ENCODE results near the gene RNF146. TPM values are rescaled to one million over a fixed set of nuclear protein-coding genes. Genes with fewer than 3 reads are reported as not detected.

Gene RNF146
- total and polyA plus RNA-seq, 9 donors: 39.2 to 66.9 (median 52.3) TPM

- no peaks in the 10 kb centered on the region for H3K27me3 ChIP-seq (ENCODE audit: control insufficient read depth, insufficient read depth, low read length)
- H3K4me1 ChIP-seq (ENCODE audit: control insufficient read depth, insufficient read depth, low read length): no peaks in the 10 kb centered on the region
- H3K9me3 ChIP-seq (replicated peaks; ENCODE audit: control insufficient read depth, low read depth, low read length): no peaks in the 10 kb centered on the region
- H3K4me3 ChIP-seq (ENCODE audit: low read length): no peak overlapping the region
- no peaks in the 10 kb centered on the region for H3K36me3 ChIP-seq (ENCODE audit: control insufficient read depth, insufficient read depth, low read length)
- H3K27ac ChIP-seq (ENCODE audit: low read length): no peak overlapping the region
- no peak for DNase-seq
- WGBS (ENCODE audit: insufficient coverage): no CpG with 5 or more reads among the region's 1 CpG
Observed at GRCh38 chr6:127249621-127250020, 17.0 kb upstream of the RNF146 start.

- 97% methylated on average over 5 of the region's 6 CpGs for WGBS (ENCODE audit: insufficient coverage)
- Histone ChIP-seq H3K9me3 (replicated peaks; ENCODE audit: control insufficient read depth, low read depth, low read length) (no peaks in the 10 kb centered on the region), H3K4me1 (ENCODE audit: control insufficient read depth, insufficient read depth, low read length) (no peaks in the 10 kb centered on the region), H3K36me3 (ENCODE audit: control insufficient read depth, insufficient read depth, low read length) (no peaks in the 10 kb centered on the region), H3K27me3 (ENCODE audit: control insufficient read depth, insufficient read depth, low read length) (no peaks in the 10 kb centered on the region), H3K27ac (ENCODE audit: low read length) (no peak overlapping the region), H3K4me3 (ENCODE audit: low read length) (no peak overlapping the region)
- DNase-seq: no peak
Observed at GRCh38 chr6:127255286-127255685, 11.4 kb upstream of the RNF146 start.

GRCh38 chr6:127262896-127263295 lies 3.8 kb upstream of the RNF146 start:
- H3K27me3 ChIP-seq (ENCODE audit: control insufficient read depth, insufficient read depth, low read length): no peaks in the 10 kb centered on the region
- no peaks in the 10 kb centered on the region for H3K36me3 ChIP-seq (ENCODE audit: control insufficient read depth, insufficient read depth, low read length)
- DNase-seq: no peak
- no peaks in the 10 kb centered on the region for H3K4me1 ChIP-seq (ENCODE audit: control insufficient read depth, insufficient read depth, low read length)
- WGBS (ENCODE audit: insufficient coverage): no CpG with 5 or more reads among the region's 1 CpG
- no peaks in the 10 kb centered on the region for H3K9me3 ChIP-seq (replicated peaks; ENCODE audit: control insufficient read depth, low read depth, low read length)
- H3K27ac ChIP-seq (ENCODE audit: low read length): no peak overlapping the region
- no peak overlapping the region for H3K4me3 ChIP-seq (ENCODE audit: low read length)

- H3K36me3 ChIP-seq (ENCODE audit: control insufficient read depth, insufficient read depth, low read length): no peaks in the 10 kb centered on the region
Observed at GRCh38 chr6:127263481-127263880, 3.2 kb upstream of the RNF146 start.

DNA sequence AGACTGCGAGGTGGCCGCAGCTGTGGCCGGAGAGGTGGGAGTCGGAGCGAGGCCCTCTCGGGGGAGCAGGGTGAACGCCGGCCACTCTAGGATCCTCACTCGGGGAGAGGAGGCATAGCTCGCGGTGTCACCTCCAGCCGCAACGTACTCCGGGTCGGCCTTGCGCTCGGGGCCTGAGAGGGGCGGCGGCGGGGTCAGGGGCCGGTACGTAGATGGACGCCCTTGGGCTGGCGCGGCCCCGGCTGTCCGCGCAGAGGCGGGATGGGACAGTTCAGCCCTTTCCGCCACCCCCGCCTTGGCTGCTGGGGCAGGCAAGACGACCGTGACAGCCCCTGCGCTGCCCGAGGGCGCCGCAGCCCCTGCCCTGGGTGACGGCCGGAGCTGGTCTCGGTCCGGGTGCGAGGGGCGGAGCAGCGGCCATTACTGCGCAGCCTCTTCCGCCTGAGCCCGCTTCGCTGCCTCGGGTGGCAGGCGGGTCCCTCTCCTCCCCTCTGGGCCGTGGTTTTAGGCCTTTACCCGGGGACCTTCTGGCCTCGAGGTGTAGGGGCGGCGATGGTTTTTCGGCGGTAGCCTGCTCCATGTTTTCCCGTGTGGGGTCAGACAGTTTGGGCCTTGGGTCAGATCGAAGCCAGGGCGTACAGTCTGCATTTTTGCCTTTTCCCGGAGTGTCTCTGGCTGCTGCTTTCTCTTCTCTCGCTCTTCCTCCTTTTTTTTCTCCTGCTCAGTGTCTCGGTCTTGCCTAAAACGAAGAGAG lies 405 bp downstream of the RNF146 start:
- Histone ChIP-seq H3K27ac (ENCODE audit: low read length) (peak overlapping the region; percentile 99), H3K4me1 (ENCODE audit: control insufficient read depth, insufficient read depth, low read length) (no peaks in the 10 kb centered on the region), H3K4me3 (ENCODE audit: low read length) (peak overlapping the region; percentile 81), H3K27me3 (ENCODE audit: control insufficient read depth, insufficient read depth, low read length) (no peaks in the 10 kb centered on the region), H3K36me3 (ENCODE audit: control insufficient read depth, insufficient read depth, low read length) (no peaks in the 10 kb centered on the region), H3K9me3 (replicated peaks; ENCODE audit: control insufficient read depth, low read depth, low read length) (no peaks in the 10 kb centered on the region)
- peak; percentile 78 for DNase-seq
- 0% methylated on average over 64 of the region's 64 CpGs for WGBS (ENCODE audit: insufficient coverage)

More at GRCh38 chr6:127263481-127263880, 3.2 kb upstream of the RNF146 start:
- Histone ChIP-seq H3K4me3 (ENCODE audit: low read length) (no peak overlapping the region), H3K27me3 (ENCODE audit: control insufficient read depth, insufficient read depth, low read length) (no peaks in the 10 kb centered on the region), H3K9me3 (replicated peaks; ENCODE audit: control insufficient read depth, low read depth, low read length) (no peaks in the 10 kb centered on the region), H3K27ac (ENCODE audit: low read length) (no peak overlapping the region), H3K4me1 (ENCODE audit: control insufficient read depth, insufficient read depth, low read length) (no peaks in the 10 kb centered on the region)
- no CpG with 5 or more reads among the region's 4 CpGs for WGBS (ENCODE audit: insufficient coverage)
- DNase-seq: no peak

DNA sequence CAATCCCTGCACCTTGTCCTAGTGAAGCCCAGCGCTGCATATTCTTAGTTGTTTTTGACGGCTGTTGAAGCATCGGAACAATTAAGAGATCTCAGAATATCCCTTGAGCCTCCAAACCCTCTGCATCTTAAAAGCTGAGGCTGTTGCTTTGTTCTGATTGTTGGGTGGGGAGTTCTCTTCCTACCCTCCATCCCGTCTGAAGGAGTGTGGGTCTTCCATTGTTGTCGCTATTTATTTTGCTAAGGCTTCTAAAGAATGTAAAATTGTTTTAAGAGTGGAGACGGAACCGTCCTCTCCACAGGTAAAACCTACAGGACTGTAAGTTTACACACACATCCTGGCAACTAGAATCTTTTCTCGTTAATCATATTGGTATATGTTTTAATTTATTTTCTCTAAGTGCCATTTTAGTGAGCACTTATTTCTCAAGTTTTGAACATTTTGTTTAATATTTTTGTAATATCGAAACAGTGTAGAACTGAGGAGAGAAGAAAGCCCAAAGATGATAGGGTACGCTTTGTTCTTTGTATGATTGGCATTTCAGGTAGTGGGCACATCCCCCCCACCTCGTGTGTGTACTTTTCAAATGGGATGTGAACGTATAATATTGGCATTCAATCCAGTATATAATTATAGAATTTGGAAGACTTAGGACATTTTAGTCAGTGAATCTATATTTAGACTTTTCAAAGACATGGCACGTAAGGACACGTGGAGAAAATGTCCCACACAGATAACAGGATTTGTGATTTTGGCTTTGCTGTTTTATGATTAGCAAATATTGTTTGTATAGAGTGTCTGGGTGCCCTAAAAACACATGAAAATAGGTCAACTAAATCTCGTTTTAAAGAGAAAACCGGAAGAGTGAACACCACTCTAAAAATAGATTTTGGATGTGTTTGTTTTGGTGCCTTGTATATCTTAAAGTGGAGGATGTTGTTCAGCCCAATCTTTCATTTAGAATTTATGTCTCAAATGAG lies 1.3 kb downstream of the RNF146 start:
- H3K4me1 ChIP-seq (ENCODE audit: control insufficient read depth, insufficient read depth, low read length): no peaks in the 10 kb centered on the region
- no CpG with 5 or more reads among the region's 16 CpGs for WGBS (ENCODE audit: insufficient coverage)
- H3K27me3 ChIP-seq (ENCODE audit: control insufficient read depth, insufficient read depth, low read length): no peaks in the 10 kb centered on the region
- H3K36me3 ChIP-seq (ENCODE audit: control insufficient read depth, insufficient read depth, low read length): no peaks in the 10 kb centered on the region
- peak overlapping the region; percentile 99 for H3K27ac ChIP-seq (ENCODE audit: low read length)
- DNase-seq: peak; percentile 56
- H3K4me3 ChIP-seq (ENCODE audit: low read length): peak overlapping the region; percentile 81
- H3K9me3 ChIP-seq (replicated peaks; ENCODE audit: control insufficient read depth, low read depth, low read length): no peaks in the 10 kb centered on the region

- Histone ChIP-seq H3K4me3 (ENCODE audit: low read length) (no peak overlapping the region), H3K36me3 (ENCODE audit: control insufficient read depth, insufficient read depth, low read length) (no peaks in the 10 kb centered on the region), H3K27ac (ENCODE audit: low read length) (no peak overlapping the region), H3K9me3 (replicated peaks; ENCODE audit: control insufficient read depth, low read depth, low read length) (no peaks in the 10 kb centered on the region), H3K27me3 (ENCODE audit: control insufficient read depth, insufficient read depth, low read length) (no peaks in the 10 kb centered on the region), H3K4me1 (ENCODE audit: control insufficient read depth, insufficient read depth, low read length) (no peaks in the 10 kb centered on the region)
- DNase-seq: no peak
- WGBS (ENCODE audit: insufficient coverage): no CpG with 5 or more reads among the region's 3 CpGs
Observed at GRCh38 chr6:127272576-127272975, 5.9 kb downstream of the RNF146 start.

- Histone ChIP-seq H3K4me3 (ENCODE audit: low read length) (no peak overlapping the region), H3K4me1 (ENCODE audit: control insufficient read depth, insufficient read depth, low read length) (no peaks in the 10 kb centered on the region), H3K27ac (ENCODE audit: low read length) (no peak overlapping the region), H3K9me3 (replicated peaks; ENCODE audit: control insufficient read depth, low read depth, low read length) (no peaks in the 10 kb centered on the region), H3K36me3 (ENCODE audit: control insufficient read depth, insufficient read depth, low read length) (no peaks in the 10 kb centered on the region), H3K27me3 (ENCODE audit: control insufficient read depth, insufficient read depth, low read length) (no peaks in the 10 kb centered on the region)
- WGBS (ENCODE audit: insufficient coverage): 100% methylated on average over 1 of the region's 2 CpGs
- no peak for DNase-seq
Observed at GRCh38 chr6:127273499-127273898, 6.8 kb downstream of the RNF146 start.

- 100% methylated on average over 1 of the region's 1 CpG for WGBS (ENCODE audit: insufficient coverage)
Observed at GRCh38 chr6:127276331-127276730, 9.7 kb downstream of the RNF146 start.

More at GRCh38 chr6:127276331-127276730, 9.7 kb downstream of the RNF146 start:
- Histone ChIP-seq H3K27me3 (ENCODE audit: control insufficient read depth, insufficient read depth, low read length) (no peaks in the 10 kb centered on the region), H3K4me1 (ENCODE audit: control insufficient read depth, insufficient read depth, low read length) (no peaks in the 10 kb centered on the region), H3K4me3 (ENCODE audit: low read length) (no peak overlapping the region), H3K36me3 (ENCODE audit: control insufficient read depth, insufficient read depth, low read length) (no peaks in the 10 kb centered on the region), H3K9me3 (replicated peaks; ENCODE audit: control insufficient read depth, low read depth, low read length) (no peaks in the 10 kb centered on the region), H3K27ac (ENCODE audit: low read length) (no peak overlapping the region)
- DNase-seq: no peak
